ENCODE measurements around the gene SCEL.

Gene SCEL

DNA sequence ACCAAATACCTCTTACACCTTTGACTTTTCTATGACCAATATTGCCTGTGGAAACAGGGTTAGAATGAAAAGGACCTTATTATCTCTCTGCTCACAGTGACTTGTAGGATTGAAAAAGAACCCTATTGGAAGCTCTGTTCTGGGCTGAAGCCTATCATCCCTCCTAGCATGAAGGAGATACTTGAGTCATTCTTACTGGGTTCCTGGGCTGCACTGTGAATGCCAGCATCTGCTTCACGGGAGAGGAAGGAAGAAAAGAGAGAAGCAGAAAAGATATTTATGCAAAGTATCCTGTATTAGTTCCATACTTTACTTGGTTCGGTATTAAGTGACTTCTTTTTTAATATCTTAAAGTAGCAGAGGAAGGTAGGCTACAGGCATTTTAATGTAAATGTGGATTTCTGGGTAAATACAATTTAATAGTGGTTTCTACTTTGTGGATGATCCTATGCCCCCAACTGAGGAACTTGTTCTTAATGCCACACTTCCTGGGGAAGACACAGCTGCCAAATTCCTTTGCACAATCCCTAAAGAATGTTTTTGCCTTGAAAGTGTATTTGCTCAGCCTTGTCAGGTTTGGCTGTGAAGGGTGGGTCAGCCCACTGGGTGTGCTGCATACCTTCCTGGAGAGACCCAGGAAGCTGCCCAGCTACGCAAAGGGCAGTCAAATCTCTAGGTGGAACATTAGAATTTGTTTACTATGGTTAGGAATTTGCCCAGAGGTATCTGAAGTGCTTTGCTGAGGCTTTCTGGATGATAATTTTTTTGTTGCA lies 13.7 kb upstream of the SCEL start:
- DNase-seq (ENCODE audit: low spot score), result no peak

DNA sequence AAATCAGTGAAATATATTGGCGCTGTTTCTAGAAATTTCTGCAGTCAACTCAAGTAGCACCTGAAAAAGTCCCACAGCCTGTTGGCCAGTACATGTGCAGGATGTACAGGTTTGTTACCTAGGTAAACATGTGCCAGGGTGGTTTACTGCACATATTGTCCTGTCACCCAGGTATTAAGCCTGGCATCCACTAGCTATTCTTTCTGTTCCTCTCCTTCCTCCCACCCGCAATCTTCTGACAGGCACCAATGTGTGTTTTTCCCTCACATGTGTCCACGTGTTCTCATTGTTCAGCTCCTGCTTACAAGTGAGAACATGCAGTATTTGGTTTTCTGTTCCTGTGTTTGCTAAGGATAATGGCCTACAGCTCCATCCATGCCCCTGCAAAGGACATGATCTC lies 13.1 kb upstream of the SCEL start:
- no peak for DNase-seq (ENCODE audit: low spot score)

DNA sequence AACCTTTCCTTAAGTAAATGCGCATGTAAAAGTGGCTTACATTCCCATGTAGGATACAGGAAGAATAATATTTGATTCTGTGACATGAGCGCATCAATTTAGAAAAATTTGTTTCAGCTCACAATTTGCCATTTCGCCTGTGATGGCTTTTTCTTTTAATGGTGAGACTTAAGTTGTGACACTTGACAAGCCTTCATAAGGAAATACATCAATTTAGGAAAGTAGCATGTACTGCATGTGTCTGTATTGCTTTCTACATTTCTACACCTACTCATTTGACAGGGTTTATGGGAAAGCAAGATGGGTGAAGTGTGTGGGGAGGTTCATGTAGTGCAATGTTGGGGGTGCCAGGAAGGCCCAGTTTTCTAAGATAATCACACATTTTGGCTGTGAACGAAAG lies 12.1 kb upstream of the SCEL start:
- DNase-seq (ENCODE audit: low spot score), result no peak

DNA sequence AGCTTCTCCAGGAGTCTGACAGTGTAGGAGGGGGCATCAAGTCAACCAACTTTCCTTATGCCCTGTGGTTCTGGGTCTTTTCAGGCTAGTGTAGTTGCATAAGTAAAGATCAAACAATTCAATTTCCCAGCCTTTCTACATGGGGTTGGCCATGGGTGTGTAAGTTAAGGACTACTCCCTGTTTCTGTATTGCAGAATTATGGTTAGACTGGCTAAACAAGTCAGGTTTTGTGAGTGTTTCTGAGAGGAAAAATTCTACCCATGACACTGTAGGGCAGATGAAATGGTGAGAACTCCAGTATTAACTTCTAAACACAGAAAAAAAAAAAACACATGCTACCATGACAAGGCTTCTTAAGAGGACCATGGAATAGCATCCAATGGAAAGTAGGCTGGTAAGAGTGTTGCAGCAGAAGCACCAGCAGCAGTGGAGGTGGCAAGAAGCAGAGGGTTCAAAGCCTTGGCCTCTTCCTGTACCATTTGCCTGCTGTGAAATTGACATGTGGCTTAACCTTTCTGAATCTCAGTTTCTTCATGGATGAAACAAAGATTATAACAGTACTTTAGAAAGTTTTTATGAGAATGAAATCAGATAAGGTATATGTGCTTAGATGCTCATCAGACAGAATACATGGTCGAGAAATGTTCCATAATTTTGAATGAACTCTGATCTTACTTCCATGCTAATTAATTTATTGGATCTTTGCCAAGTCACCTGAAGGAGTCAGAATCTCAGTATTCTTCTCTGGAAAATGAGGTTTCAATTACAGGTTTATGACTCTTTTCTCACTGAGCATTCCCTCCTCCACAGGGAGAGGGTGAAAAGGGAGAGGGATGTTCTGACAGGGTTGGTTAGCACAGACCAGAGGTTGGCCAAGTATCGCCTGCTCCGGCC lies 11.4 kb upstream of the SCEL start:
- DNase-seq (ENCODE audit: low spot score), result no peak

DNA sequence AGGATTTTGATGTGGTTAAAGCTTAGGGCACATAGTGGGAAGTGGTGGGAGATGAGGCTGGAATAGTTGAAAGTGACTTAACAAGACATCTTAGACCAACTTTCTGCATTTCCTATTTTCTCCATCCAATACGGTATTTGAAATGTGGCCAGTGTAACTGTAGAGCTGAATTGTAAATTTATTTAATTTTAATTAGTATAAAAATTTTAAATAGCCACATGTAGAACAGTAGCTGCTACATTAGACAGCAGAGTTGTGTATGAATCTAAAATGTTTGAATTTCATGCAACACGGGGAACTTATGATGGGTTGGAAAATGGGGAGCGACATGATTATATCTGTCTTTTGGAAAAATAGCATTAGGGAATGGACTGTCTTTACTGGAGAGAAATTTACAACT lies 7.1 kb upstream of the SCEL start:
- no peak for DNase-seq (ENCODE audit: low spot score)

DNA sequence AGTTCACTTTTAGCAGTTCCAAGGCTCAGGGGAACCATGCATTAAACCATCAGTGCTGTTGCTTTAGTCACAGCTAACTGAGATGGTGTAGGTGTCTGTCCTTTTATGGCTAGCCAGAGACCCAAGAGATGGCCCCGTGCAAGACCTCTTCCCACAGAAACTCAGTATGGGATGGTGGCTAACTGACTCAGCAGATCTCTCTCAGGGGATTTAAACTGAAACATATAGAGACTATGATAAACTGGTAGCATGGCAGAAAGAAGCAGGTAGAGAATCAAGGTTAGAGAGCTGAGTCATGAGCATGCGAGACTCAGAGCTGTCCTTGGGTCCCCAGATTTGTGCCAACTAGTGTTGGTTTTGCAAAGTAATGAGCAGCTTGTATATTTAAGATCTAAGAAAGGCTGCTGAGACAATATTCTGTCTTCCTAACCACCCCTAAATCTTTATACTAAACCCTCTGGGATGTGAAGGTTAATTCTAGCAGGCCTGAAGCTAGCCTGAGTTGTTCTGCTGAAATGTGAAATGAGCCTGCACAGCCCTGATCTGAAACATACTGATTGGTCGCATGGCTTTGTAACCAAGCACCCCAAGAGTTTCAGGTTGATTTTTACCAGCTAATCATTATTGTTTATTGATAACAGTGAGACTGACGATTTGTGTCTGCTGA lies 6.5 kb upstream of the SCEL start:
- DNase-seq (ENCODE audit: low spot score), result no peak

DNA sequence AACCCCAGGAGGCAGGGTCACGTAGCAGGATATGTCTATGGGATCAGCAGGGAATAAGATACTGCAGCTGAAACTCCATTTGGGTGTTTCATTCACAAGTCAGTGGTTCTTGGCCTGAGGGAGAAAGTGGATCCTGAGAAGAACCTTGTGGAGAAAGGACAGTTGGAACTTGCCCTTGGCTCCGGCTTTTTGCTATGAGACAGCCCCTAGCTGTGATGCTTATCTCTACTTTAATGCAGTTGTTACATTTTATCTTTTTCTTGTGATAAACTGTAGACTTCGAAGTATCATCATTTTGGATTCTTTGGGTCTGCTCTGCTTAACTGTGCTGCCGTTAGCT lies 6.0 kb upstream of the SCEL start:
- no peak for DNase-seq (ENCODE audit: low spot score)

DNA sequence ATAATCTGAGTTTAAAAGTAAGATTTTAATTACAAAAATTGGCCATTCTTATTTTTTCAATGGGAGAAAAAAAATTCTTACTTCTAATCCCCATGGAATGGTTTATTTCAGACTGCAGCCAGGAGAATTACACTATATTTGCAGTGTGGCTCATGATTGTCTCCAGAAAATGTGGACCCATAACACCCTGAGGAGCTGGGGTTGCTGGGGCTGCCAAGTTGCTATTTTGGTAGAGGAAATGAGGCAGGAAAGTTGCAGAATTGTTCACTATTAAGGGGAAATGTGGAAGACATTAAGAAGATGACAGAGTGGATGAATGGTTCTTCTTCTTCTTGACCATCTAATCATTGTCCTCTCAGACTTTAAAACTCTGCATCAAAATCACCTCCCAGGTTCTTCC lies 4.6 kb upstream of the SCEL start:
- DNase-seq (ENCODE audit: low spot score), result no peak

DNA sequence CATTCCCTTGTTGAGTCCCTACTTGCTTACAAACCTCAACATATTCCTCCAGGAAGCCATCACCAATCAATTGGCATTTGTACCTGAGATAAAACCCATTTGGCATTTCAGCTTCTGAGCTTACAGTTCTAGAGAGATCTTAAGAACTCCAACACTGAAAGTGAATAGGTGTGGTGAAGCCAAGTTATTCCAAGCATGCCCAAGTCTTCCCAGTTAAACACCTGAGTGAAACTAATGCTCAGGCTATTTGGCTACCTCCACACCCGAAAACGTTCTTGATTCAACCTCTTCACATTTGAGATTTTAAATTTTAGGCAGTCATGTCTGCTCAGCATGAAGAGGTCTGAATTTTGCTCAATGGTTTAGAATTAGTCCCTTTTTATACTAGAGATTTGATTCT lies 2.5 kb upstream of the SCEL start:
- DNase-seq (ENCODE audit: low spot score), result no peak

DNA sequence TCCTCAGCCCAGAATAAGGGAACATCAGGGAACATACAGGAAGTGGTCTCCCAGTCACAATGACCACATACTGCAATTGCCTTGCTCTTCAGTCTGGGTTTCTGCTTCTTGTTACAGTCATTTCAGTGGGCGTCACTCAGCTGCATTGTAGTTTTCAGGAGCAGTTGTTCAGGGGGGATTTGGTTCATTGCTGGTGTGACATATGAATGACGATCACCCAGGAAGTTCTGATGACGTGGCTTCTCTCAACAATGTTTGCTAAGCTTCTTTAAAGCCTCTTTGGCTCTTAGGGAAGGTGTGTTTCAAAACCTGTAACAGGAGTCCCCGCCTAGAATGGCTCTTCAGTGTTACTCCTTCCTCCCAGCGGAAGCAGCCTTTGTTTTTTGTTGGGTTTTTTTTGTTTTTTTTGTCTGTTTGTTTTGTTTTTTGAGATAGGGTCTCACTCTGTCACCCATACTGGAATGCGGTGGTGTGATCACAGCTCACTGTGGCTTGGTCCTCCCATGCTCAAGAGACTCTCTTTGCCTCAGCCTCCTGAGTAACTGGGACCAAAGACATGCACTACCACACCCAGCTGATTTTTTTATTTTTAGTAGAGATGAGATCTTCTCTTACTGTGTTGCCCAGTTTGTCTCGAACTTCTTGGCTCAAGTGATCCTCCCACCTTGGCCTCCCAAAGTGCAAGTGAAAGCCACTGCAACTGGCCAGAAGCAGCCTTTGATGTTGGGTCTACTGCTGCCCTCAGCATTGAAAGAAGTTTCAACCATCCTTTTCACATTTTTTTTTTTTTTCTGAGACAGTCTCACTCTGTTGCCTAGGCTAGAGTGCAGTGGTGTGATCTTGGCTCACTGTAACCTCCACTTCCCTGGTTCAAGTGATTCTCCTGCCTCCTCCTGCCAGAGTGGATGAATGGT lies 1.4 kb upstream of the SCEL start:
- DNase-seq (ENCODE audit: low spot score), result no peak

DNA sequence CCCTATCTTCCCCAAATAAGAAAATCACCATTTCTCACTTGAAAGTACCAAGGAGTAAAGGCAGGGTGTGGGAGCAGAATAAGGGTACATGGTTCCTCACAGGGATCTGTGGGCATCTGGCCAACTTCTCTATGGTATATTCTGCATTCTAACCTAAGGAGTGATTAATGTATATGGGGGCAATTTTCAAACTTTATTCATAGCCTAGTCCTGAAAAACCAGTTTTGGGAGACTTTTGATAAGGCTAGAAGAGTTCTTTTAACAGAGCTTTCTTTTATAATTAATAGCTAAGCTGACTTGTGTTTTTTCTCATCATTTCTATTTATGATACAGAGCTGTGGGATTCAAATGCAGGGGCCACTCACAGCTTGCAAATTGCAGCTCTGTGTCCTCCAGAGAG lies 852 bp downstream of the SCEL start:
- DNase-seq (ENCODE audit: low spot score), result no peak

DNA sequence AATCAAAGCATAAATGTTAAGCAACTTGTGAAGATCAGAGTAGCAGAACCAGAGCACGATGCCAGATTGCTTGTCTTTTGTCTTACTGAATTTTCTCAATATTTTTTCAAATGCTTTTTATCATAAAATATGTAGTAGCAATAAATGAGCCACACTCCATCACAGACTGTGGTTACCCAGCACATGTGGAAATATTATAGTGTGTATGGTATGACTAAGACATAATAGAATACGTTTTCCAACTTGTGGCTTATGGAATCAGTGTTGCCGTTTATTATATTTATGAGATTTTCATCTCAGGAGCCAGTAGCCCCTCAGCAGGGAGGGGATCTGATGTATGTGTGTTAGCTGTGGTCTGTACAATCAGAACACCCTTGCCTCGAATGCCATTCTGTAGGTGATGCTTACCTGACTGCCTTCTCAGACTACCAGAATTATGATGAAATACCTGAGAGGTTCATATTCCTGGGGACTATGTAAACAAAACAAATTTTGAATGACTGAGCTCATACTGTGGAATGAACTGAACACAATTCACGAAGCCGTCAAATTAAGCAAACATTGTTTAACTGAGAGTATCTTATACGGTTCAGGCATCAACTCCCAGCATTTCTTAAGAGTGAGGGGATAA lies 1.9 kb downstream of the SCEL start:
- DNase-seq (ENCODE audit: low spot score), result no peak

DNA sequence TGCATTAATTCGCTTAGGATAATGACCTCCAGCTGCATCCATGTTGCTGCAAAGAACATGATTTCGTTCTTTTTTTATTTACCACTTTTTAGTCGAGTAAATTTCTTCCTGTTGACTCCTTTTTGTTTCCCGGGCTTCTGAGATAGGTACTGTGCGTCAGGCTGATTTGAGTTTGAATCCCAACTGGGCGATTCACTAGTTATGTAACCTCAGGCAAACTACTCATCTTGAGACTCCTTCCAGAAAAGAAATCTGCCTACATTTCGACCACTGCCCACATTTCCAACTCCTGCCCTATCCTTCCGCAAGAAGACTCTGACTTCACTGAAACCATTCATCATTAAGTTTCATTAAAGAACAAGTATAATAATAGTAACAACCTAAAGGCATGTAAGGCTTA lies 8.2 kb downstream of the SCEL start:
- DNase-seq (ENCODE audit: low spot score), result no peak

DNA sequence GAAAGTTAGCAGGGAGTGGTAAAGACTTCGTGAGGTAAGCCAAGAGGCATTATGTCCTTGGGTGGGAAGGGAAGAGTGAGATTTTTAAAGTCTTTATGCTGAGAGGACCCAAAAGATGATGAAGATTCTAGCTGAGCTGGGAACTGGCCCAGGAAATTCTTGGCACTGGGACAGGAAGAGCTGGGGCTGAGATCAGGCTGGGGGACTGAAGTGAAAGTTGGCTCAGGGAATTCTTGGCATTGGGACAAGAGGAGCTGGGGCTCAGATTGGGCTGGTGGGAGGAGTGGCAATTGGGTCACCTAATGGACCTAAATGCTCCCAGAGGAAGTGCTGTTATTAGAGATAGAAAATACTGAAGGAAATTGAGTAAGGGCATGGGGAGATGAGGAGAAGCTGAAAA lies 8.8 kb downstream of the SCEL start:
- DNase-seq (ENCODE audit: low spot score), result peak; percentile 45

DNA sequence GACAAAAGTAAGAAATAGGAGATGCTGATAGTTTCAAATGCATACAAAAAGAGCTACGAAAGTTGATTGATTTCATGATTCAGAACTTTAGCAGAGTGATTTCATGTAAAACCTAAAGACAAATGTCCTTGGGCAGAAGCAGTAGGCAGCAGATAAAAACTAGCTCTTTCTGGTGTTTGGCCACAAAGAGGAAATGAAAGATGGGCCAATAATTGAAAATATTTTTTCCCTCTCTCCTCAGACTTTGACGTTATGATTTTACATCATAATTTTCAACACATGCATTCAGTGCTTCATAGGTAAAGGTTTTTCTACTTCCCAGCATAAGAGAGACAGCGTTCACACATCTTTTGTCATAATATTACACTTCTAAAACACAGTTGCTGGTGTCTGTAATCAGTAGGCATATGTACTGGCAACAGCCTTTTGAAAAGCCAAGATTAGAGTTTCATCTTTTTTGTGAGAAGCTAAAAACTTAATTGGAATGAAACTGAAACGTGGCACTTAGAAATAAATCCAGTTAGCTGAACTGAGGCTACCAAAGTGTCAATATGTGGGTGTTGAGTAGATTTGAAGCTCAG lies 9.3 kb downstream of the SCEL start:
- DNase-seq (ENCODE audit: low spot score), result no peak

DNA sequence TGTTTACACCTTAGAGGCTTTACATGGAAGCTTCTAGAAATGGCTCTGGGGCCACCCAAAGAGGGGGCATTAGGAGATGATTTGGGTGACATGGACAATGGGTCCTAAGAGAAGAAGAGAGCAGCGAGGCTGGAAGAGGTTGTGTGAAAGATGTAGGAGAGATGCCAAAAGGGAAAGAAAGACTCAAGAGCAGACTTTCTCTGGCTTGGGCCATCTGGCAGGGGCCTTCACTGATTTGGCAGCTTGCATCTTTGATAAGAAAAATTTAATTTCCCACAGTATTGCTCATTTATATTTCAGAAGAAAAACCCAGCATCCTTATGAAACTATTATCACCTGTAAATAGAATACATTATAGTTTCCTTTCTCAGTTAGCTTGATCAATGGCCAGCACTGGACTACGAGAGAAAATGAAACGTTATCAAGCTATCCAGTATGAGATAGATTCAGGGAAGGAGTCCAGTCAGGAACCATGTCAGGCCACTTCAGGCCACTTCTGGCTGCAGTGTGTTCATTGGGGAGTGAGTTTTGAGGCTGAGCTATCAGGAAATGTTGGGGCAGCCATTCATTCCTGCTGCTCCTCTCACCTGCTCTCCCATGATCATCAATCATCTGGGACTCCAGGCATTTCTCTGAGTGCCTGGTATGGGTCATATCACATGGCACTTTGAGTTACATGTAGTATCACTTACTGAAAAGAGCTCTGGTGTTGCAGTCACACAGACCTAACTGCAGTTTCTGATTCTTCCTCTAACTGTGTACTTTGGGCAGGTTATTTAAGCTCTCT lies 10.3 kb downstream of the SCEL start:
- no peak for DNase-seq (ENCODE audit: low spot score)

DNA sequence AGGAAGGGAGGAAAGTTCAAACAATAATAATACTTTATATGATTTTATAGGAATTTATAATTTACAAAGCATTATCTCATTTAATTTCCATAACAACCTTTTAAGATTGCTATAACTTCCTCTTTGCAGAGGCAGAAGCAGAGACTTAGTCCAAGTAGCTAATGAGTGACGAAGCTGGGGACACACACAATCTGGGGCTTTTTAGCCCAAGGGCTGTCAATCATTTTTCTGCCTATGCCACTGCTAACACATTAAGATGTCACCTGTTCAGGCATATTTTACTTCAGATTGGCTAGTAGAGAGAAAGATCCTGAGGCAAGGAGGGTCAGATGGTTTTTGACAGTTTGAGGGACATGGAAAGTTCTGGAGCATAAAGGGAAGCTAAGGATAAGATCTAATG lies 12.6 kb downstream of the SCEL start:
- DNase-seq (ENCODE audit: low spot score), result no peak

DNA sequence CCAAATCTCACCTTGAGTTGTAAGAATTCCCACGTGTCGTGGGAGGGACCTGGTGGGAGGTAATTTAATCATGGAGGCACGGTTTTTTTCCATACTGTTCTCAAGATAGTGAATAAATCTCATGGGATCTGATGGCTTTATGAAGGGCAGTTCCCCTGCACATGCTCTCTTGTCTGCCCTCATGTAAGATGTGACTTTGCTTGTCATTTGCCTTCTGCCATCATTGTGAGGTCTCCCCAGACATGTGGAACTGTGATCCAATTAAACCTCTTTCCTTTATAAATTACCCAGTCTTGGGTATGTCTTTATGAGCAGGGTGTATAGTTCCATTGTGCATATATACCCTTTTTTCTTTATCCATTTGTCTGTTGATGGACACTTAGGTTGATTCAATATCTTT lies 13.1 kb downstream of the SCEL start:
- no peak for DNase-seq (ENCODE audit: low spot score)

DNA sequence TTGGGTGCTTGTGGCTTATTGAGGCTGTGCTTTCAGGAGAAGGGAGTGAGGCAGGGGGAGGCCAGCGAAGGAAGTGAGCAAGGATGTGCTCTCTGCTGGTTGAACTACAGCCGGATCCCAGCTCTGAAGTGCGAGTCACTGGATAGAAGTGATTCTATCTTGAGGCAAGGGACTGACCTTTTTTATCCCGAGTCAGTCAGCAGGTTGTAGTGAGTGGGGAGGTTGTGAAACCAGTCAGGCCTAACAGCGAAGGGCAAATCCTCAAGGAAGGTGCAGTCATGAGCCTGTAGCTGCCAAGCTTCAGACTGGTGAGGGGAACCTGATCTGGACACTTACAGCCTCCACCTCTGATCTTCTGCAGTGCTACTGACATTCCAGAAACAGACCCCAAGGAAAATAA lies 18.6 kb downstream of the SCEL start:
- no peak for DNase-seq (ENCODE audit: low spot score)

DNA sequence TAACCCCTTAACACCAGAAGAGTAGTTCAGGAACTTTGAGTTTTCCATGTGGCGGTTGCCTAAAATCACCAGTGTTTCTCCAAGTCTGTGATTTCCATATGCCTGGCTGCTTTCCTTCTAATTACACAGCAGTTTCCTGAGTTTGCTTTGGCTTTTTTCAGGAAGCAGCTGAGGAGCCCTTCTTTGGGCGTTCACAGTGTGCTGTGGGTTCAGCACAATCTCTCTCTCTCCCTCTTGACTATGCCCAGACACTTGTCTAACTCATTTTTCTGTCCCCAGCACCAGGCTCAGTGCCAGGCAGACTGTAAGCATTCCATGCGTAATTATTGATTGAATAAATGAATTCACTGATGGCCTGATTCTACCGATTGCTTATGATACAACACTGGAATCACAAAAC lies 19.7 kb downstream of the SCEL start:
- DNase-seq (ENCODE audit: low spot score), result no peak
